Stimulated activated CD4-positive, alpha-beta T cell treated with anti-CD3 and anti-CD28 coated beads, TNF-alpha, amount 100 ng/mL, for 48 hours (primary cell): ENCODE measurements around the gene STPG2.
"Not testable (repeated sequence)": the region's sequence is repeated elsewhere in the genome, so short reads cannot be mapped to it uniquely, and the experiment has no call there.

ENCODE experiments used
- DNase-seq, 3 donors: peaks; one replicate each; pipeline ENCODE4 v3.0.0-alpha.2; 2020; ENCODE audit warnings: low read depth in 3 of 3

STPG2 gene

DNA sequence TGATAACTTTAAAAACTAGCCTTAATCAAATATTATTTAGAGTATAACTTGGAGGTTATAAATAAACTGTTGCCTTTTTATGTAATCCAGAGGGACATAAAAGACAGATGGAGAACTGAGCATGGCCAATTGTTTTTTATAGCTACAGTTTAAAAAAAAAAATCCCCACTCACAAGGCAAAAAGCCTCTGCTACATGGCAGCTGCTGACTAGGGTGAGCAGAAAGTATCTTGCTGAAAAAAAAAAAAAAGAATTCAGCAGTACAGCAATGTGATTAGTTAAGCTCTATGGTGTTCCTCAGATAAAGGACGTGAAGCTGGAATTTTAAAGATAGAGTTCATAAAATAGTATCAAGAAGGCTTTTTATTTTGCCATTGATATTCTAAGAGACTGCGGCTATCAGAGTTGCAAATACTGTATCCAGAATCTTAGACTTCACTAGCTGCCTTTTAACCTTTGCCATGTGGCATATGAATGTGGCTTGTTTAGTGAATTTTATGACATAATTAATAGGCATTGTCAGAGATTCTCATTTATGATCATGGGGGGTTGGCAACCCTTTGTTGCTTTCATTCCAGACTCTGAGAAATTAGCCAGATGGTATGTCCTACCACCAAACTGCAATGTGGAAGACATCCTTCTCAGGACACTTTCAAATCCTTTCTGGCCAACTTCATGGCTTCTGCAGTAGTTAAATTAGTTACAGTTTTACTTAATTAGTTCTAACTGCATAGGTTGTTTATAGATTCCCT, 498.0 kb downstream of the STPG2 start:
- DNase-seq, result no peak

DNA sequence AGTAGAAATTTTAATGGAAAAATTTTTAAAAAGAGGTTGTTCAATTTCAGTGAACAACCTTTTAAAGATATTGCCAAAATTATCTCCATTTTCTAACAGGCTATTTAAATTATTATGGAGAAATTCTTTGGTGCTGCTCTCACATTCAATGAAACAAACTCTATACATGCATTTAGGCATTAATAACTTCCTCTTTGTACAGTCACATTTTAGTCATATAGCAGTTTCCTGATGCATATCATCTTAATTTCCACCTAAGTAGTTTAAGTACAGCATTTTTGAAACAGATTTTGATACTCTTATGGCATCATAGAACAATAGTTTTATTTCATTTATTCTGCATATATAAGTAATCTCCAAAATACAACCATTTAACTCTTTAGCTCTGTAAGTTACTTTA, 500.1 kb downstream of the STPG2 start:
- DNase-seq, result no peak

GRCh38 chr4:97639961-97640360, 503.3 kb downstream of the STPG2 start:
- no peak for DNase-seq

- DNase-seq, result not testable (repeated sequence)
Measured at GRCh38 chr4:97633831-97634230, 509.4 kb downstream of the STPG2 start.

DNA sequence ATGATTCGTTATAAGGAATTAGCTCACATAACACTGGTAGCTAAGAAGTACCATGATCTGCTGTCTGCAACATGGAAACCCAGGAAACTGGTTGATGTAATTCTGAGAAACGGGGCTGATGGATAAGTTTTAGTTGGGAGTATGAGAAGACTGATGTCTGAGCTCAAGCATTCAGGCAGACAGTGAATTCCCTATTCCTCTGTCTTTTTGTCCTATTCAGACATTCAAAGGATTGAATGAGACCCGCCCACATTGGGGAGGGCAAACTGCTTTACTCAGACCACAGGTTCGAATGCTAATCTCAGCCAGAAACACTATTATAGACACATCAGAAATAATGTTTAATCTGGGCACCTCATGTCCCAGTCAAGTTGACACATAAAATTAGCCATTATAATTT, 515.5 kb downstream of the STPG2 start:
- DNase-seq, result no peak

DNA sequence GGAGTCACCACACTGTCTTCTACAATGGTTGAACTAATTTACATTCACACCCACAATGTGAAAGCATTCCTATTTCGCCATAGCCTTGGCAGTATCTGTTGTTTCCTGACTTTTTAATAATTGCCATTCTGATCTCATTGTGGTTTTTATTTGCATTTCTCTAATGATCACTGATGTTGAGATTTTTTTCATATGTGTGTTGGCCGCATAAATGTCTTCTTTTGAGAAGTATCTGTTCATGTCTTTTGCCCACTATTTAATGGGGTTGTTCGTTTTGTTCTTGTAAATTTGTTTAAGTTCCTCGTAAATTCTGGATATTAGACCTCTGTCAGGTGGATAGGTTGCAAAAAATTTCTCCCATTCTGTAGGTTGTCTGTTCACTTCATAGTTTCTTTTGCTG, 519.1 kb downstream of the STPG2 start:
- DNase-seq, result no peak

GRCh38 chr4:97605932-97606331, 537.3 kb downstream of the STPG2 start:
- no peak for DNase-seq

- no peak for DNase-seq
Measured at GRCh38 chr4:97593248-97593647, 550.0 kb downstream of the STPG2 start.

DNA sequence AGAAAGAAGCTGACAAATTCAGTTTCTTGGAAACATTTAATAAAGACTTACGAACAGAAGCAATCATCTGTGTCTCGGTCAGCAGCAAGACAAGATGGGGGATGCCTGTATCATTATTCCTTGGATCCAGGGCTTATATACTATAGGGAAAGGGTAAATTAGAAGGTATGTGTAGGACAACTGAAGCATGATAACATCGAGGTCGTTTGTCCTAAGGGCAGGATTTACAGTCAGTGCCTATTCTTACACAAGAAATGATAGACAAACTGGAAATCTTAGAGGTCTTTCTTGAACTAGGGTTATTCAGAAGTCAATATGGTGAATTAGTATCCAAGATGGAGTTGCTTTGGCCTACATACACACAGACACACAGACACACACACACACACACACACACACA, 553.0 kb downstream of the STPG2 start:
- no peak for DNase-seq

GRCh38 chr4:97589481-97590196, 553.6 kb downstream of the STPG2 start:
- no peak for DNase-seq

DNA sequence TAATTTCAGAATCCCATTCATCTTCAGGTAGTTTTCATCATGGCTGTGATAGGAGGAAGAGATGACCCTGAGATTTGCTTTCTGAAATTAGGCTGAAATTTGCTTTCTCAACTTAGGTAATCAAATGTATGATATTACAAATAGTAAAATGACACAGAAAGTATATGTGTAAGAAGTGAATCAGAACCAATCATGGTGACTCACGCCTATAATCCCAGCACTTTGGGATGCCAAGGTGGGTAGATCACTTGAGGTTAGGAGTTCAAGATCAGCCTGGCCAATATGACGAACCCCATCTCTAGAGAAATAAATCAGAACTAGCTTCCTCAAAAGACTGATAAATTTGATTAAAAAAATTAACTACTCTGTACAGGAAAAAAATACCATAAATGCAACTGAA, 555.4 kb downstream of the STPG2 start:
- no peak for DNase-seq

DNA sequence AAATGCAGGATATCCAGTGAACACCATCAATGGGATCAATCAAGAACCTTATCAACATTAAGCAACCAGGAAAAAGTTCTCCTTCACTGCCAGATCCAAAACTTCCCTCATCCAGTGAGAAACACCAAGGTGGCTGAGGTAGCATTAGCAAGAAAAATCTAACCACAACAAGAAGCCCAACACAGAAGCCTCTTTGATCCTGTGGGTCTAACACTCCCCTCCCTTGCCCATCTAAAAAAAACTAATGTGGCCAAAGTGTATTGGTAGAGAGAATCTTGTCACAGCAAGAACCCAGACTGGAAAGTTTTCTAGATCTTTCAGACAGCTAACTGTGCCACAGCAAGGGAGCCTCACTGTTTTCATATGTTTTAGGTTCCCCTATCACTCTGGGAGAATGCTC, 558.0 kb downstream of the STPG2 start:
- no peak for DNase-seq

DNA sequence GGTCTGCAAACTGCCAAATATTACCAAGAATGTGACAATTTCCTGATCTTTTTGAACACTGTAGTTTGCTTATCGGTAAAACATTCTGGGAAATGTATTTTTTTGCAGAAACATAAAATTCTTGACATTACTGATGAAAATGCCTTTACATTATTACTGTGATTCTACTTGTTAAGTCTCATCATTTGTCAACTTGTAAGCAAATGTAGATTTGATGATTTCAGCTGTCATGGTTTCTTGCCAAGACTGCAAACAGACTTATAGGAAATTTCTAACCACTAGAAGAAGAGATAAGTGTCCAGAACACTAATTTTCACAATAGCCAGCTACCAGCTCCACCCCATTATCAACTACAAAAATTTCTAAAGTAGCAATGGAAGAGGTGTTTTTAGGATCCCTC, 560.4 kb downstream of the STPG2 start:
- DNase-seq, result no peak

- DNase-seq, result no peak
Measured at GRCh38 chr4:97577004-97577403, 566.3 kb downstream of the STPG2 start.

DNA sequence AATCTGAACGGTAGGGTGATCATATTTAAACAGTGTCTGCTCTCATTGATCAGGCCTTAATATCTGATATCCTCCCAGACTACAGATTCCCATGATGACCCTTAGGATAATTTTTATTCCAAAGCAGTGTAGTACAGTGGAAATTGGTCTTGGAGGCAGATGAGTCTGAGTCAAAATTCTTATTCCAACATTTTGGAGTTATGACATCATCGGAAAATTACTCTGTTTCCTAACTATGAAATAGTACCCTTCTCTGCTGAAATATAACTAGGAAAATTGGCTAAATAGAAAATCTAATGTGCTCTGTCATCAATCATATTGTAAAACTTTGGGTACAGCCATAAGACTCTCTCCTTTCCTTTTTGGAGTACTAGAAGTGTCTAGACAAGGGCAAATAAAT, 583.3 kb downstream of the STPG2 start:
- DNase-seq, result no peak

GRCh38 chr4:97558204-97558778, 585.0 kb downstream of the STPG2 start:
- no peak for DNase-seq

- DNase-seq, result not testable (repeated sequence)
Measured at GRCh38 chr4:97550637-97551036, 592.6 kb downstream of the STPG2 start.

GRCh38 chr4:97548943-97549583, 594.2 kb downstream of the STPG2 start:
- DNase-seq, result no peak

DNA sequence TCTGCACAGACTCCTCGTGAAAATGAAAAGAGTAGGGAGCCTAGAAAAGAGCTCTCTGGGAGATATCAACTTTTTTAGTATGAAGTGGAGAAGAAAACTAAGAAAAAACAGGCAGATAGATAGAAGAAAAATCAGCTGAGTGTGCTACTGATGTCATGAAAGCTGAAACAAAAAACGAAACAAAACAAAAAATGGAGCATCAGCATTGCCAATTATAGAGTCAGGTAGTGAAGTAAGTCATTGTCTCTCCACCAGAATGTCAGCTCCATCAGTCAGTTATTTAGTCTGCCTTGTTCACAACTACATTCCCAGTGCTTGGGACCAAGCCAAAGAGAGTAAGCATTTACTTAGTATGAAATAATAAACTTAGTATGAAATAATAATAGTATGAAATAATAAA, 595.1 kb downstream of the STPG2 start:
- no peak for DNase-seq

DNA sequence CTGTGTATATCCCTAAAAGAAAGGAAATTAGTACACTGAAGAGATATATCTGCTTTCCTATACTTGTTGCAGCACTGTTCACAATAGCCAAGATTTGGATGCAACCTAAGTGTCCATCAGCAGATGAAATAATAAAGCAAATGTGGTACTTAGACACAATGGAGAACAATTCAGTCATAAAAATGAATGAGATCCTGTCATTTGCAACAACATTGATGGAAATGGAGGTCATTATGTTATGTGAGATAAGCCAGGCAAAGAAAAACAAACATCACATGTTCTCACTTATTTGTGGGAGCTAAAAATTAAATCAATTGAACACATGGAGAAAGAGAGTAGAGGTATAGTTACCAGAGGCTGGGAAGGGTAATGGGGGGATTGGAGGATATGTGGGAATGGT, 611.9 kb downstream of the STPG2 start:
- DNase-seq, result no peak

GRCh38 chr4:97530676-97531075, 612.6 kb downstream of the STPG2 start:
- DNase-seq, result no peak

DNA sequence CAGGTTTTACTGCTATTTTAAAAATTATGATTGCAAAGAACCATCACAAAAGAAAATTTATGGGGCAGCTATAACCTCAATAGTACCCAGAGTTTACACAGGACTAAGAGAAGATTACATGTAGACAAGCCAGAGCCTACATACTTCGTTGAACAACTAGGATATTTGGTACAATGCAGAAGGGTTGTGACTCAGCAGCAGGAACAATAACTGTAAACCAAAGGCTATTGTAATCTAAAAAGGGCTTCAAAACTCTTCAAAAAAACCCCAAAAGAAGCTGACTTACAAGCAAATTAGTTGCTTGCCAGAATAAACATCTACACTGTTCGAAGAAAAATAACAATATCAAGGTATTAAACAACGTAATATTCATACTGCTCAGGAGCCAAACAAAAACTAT, 618.0 kb downstream of the STPG2 start:
- DNase-seq, result no peak

GRCh38 chr4:97517939-97518338, 625.3 kb downstream of the STPG2 start:
- no peak for DNase-seq
